Endothelial cell (in vitro differentiated cells): ENCODE results near the gene PAPPA. TPM values are rescaled to one million over a fixed set of nuclear protein-coding genes. Genes with fewer than 3 reads are reported as not detected.

Experiments
- DNase-seq: peaks from one replicate; pipeline ENCODE4 v3.0.0; 2021; ENCODE audit warnings: low spot score
- H3K27ac Mint-ChIP-seq: one replicate; pipeline ENCODE4 v1.8.0; 2021; ENCODE audit warnings: mixed read lengths, inconsistent platforms; ENCODE audit not compliant: unreplicated experiment
- H3K27me3 Mint-ChIP-seq: one replicate; pipeline ENCODE4 v1.8.0; 2021; ENCODE audit warnings: mild to moderate bottlenecking, moderate library complexity, mixed read lengths, inconsistent platforms; ENCODE audit not compliant: unreplicated experiment
- H3K36me3 Mint-ChIP-seq: one replicate; pipeline ENCODE4 v1.8.0; 2021; ENCODE audit warnings: mild to moderate bottlenecking, low read depth, mixed read lengths, inconsistent platforms; ENCODE audit not compliant: unreplicated experiment
- H3K4me1 Mint-ChIP-seq: one replicate; pipeline ENCODE4 v1.8.0; 2021; ENCODE audit warnings: mild to moderate bottlenecking, mixed read lengths, inconsistent platforms; ENCODE audit not compliant: unreplicated experiment
- H3K4me3 Mint-ChIP-seq: one replicate; pipeline ENCODE4 v1.8.0; 2021; ENCODE audit warnings: mild to moderate bottlenecking, mixed read lengths, inconsistent platforms; ENCODE audit not compliant: unreplicated experiment
- H3K9me3 Mint-ChIP-seq: one replicate; pipeline ENCODE4 v1.8.0; 2021; ENCODE audit warnings: mixed read lengths, inconsistent platforms; ENCODE audit not compliant: unreplicated experiment
- total RNA-seq: library from RNA; stranded (reverse); fragmentation: NEBNext Ultra II Directional; extraction: Animal tissue kit (Norgen Biotek cat#: 25700); gene quantifications from one replicate; pipeline ENCODE4 v1.2.1, GENCODE V29; 2021; ENCODE audit not compliant: unreplicated experiment
- TF ChIP-seq, protein P1 (sequence below): fragments of 200-600 bp; sonication (generic); IDR thresholded peaks from one replicate; pipeline ENCODE4 v1.5.0; 2021; ENCODE audit warnings: antibody characterized with exemption; ENCODE audit not compliant: unreplicated experiment

The PAPPA gene
- total RNA-seq, 1 donor from 2014 or later: 1.4 TPM

DNA sequence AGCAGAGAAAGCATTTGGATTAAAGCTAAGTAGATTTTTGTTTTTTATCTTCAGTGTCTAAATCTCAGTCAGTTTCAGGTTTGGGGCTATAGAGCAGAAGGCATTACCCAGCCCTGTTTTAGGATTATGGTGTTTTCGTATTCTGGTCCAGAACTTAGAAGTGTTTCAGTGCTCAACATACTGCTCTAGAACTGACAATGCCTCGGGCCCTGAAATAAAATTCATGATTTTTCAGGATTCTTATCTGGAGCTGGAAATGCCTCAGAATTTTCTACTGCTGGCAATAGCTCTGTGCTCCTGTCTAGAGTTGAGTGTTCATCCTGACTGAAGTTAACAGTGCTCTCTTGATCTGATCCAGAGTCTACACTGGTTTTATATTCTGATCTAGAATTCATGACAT, 163.9 kb downstream of the PAPPA start:
- H3K9me3 Mint-ChIP-seq: no peaks in the 10 kb centered on the region
- H3K27ac Mint-ChIP-seq: no peak overlapping the region
- H3K36me3 Mint-ChIP-seq: no peaks in the 10 kb centered on the region
- no peak overlapping the region for H3K4me3 Mint-ChIP-seq
- TF ChIP-seq, protein P1, sequence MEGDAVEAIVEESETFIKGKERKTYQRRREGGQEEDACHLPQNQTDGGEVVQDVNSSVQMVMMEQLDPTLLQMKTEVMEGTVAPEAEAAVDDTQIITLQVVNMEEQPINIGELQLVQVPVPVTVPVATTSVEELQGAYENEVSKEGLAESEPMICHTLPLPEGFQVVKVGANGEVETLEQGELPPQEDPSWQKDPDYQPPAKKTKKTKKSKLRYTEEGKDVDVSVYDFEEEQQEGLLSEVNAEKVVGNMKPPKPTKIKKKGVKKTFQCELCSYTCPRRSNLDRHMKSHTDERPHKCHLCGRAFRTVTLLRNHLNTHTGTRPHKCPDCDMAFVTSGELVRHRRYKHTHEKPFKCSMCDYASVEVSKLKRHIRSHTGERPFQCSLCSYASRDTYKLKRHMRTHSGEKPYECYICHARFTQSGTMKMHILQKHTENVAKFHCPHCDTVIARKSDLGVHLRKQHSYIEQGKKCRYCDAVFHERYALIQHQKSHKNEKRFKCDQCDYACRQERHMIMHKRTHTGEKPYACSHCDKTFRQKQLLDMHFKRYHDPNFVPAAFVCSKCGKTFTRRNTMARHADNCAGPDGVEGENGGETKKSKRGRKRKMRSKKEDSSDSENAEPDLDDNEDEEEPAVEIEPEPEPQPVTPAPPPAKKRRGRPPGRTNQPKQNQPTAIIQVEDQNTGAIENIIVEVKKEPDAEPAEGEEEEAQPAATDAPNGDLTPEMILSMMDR: no peak
- DNase-seq: no peak
- H3K27me3 Mint-ChIP-seq: peaks cover 6% of the 10 kb centered on the region
- H3K4me1 Mint-ChIP-seq: peaks cover 20% of the 10 kb centered on the region

DNA sequence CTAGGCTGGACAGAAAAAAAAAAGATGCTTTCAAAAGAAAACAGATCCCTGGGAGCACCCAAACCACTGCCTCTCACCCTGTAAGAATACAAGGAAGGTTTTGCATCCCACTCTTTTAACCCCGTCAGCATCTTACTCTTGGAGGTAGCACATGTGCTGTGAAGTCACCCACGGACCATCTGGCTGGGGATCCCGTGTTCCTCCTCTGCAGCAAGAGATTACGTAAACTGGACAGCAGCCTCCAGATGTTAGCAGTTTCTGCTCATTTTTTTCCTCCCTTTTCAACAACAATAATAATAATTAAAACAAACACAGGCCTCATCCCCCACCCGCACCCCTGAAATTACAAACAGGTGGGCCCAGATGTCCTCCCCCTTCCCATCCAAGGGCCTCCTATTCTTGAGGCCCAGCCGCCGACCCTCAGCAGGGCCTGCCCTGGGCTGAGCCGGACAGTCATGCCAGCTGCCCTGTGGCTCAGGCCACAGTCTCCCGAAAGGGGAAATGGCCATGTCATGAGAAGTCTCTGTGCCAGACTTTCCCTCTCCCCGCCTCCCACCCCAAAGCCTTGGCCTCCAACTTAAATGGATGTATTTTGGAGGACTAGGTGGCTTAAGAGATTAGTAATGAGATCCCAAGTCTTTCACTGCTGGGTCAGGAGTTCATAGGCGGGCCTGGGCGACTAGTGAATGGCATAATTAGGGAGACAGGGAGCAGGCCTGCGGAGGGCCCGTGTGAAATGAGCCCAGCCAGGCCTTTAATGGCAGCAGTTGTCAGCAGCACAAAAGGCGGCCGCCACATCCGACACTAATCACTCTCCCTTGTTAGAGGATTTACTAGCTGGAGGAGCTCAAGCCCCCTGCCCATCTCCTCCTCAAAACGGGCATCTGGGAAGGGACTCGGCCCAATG, 165.1 kb downstream of the PAPPA start:
- TF ChIP-seq, protein P1: no peak
- Mint-ChIP-seq H3K27me3 (peaks cover 6% of the 10 kb centered on the region), H3K4me1 (peaks cover 31% of the 10 kb centered on the region), H3K36me3 (no peaks in the 10 kb centered on the region), H3K4me3 (no peak overlapping the region), H3K27ac (no peak overlapping the region), H3K9me3 (no peaks in the 10 kb centered on the region)
- no peak for DNase-seq

DNA sequence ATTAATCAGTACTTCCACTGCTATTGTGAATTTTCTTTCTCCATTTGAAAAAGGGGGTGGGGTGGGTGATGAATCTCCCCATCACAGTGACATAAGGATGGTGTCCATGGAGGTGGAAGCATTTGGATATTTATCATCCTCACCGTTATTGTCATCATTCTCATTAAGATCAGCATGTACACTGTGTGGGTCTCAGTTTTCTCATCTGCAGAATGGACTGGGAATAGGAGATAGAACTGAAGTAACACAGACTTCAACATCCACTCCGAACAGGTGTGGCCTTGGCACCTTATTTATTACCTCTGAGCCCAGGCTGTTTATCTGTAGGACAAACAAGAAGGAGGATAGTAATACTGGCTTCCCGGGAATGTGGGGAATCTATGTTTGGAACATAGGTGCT, 165.9 kb downstream of the PAPPA start:
- Mint-ChIP-seq H3K27me3 (peaks cover 6% of the 10 kb centered on the region), H3K27ac (no peak overlapping the region), H3K9me3 (no peaks in the 10 kb centered on the region), H3K36me3 (no peaks in the 10 kb centered on the region), H3K4me3 (no peak overlapping the region), H3K4me1 (peaks cover 31% of the 10 kb centered on the region)
- TF ChIP-seq, protein P1: no peak
- no peak for DNase-seq

DNA sequence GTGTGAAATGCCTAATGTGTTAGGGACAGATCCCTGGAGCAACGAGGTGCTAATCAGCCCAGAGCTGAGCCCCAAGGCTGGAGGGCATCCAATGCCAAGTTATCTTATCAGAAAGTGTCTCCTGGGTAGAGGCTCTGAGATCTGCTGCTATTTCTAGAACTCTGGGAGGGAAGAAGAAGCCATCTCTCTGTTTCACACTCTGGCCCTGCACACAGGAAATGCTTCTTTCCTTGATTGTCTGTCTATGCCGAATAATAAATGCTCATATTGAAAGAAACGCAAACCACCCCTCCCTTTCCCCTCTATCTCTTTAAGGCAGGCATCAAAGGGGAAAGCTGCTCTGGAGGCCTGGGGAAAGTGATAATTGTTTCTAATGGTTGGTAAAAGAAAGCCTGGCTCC, 166.7 kb downstream of the PAPPA start:
- Mint-ChIP-seq H3K4me1 (peaks cover 24% of the 10 kb centered on the region), H3K27ac (no peak overlapping the region), H3K9me3 (no peaks in the 10 kb centered on the region), H3K27me3 (peaks cover 6% of the 10 kb centered on the region), H3K36me3 (no peaks in the 10 kb centered on the region), H3K4me3 (no peak overlapping the region)
- TF ChIP-seq, protein P1: no peak
- DNase-seq: no peak

DNA sequence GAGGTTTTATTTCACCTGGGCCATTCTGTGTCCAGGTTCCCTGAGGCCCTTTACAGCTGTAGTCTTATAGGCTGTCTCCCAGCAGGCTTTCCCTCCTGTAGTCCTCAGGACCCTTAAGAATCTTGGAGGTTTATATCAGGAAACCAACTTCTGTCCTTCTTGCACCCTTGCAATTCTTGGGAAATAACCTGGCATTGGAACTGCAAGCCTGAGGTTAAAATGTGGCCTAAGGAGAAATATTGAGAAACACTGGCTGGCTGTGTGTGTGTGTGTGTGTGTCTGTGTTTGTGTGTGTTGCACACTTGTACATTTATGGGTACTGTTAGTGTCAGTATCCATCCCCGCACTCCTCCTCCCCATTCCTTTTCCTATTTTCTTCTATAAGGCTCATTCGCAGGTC, 168.9 kb downstream of the PAPPA start:
- Mint-ChIP-seq H3K27me3 (peaks cover 6% of the 10 kb centered on the region), H3K27ac (no peak overlapping the region), H3K9me3 (no peaks in the 10 kb centered on the region), H3K4me3 (no peak overlapping the region), H3K4me1 (peaks cover 16% of the 10 kb centered on the region), H3K36me3 (no peaks in the 10 kb centered on the region)
- no peak for DNase-seq
- TF ChIP-seq, protein P1: no peak
